GM19372 (cell line): ENCODE data around the gene CYTH1.

Source experiments
- ATAC-seq: cut with Tn5 transposase; IDR thresholded peaks from one replicate; pipeline ENCODE4 v1.9.1; 2021; ENCODE audit warnings: mild to moderate bottlenecking, low read depth, moderate library complexity; ENCODE audit not compliant: unreplicated experiment

Gene CYTH1

DNA sequence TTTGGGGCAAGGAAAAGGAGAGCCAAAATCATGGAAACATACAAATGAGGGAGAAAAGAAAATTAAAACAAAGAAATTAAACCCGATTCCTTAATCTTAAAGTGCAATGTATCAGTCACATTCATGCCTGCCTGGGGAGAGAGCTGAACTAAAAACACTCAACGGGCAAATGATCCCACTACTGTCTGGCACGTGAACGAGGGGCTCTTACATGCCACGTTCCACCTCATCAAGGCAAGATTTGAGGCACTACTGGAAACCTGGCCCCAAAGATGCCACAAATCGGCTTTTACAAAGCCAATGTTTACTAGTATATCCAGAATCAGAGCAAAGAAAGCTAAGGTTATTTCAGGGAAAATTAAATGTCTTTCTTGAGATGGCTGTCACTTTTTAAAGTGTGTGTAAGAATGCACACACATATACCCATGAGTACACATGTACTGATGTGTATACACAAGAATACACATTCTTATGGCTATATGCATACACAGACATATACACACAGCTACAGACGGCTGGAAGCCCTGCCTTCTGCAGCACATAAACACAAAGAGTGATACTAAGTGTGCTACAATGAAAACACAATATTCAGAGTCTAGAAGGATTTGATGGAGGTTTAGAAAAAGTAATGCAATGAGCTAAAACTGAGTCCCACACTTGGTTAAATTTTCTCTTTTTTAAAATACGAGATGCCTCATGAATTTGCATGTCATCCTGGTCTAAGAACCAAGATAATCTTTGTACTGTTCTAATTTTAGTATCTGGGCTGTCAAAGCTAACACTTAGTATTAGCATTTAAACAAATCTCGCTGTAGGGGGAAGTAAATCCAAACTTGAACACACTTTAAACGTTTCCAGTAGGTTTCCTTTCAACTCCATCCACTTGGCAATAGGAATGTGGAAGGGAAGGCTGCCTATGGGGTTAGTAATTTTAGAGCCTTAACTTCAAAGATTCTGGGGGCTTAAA, 85.8 kb downstream of the CYTH1 start:
- ATAC-seq, result no peak

DNA sequence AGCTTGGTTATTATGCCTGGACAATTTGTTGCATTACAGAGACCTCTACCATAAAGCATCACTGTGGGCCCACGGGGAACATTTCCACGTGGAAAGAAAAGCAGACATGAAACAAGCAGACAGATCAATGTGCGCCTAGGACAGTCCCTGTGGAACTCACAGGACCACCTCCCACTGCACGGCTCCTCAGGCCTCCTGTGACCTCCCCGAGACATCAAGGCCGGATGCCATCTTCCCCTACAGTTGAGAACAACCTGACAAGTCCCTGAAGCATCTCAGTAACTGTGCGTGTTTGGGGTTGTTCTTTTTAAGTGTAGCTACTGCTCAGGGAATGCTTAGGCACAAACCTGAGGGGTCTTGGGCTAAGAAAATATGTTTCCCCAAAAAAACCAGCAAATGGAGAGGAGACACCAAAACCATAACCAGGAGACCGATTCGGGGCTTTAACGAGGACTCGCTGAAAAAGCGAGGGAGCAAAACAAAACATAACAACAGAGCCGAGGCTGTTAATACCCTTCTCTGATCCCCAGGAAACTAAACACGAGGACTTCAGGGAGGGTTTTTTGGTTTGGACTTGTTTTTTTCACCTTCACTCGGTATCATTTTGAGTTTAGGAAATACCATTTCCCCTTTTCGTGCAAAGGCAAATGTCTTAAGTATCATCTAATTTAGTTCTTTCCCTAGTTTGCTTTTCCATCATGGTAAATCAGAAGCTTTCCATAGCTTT, 87.1 kb downstream of the CYTH1 start:
- ATAC-seq, result no peak

DNA sequence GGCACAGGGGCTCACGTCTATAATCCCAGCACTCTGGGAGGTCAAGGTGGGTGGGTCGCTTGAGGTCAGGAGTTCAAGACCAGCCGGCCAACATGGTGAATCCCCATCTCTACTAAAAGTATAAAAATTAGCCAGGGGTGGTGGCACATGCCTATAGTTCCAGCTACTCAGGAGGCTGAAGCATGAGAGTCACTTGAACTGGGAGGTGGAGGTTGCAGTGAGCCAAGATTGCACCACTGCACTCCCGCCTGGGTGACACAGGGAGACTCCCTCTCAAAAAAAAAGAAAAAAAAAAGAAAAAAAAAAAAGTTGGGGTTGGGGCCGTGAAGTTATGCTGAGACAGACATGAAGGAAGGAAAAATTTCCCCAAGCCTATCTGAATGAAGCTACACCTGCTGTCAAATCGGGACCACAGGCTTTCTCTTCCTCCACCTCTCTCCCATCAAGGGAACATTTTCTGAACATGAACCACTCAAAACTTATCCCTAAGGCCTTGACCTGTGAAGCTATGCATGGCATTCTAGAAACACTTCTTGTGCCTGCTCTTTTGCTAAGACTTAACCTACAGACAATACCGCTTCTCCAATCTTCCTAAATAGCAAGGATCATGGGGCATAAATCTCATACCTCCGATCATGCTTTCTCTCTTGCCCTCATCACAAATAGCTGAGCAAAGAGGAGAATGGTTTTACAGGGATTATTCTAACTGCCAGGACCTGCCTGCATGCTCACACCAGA, 88.6 kb downstream of the CYTH1 start:
- ATAC-seq, result no peak

DNA sequence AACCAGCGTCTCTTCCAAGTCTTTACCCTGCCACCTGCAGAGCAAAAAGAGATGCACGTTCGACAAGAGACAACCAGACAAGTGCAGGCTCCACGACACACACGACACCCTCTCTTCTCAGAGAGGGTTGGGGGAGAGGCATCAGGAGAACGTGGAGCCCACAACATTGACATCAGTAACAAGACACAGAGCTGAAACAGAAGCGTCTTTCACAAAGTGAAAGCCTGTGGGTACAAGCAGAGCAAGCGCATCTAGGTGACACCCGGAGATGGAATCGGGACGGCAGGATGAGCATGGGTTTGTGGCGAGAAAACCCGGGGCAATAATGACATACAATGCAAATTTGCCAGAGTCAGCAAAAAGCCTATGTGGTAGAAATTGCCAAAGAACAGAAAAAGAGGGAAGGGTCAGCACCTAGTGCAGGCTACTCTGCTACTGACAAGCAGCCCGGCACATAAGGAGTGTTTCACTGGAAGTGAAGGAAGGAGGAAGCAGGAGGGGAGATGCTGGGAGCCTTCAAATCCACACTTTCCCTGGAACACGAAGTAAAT, 89.5 kb downstream of the CYTH1 start:
- no peak for ATAC-seq

DNA sequence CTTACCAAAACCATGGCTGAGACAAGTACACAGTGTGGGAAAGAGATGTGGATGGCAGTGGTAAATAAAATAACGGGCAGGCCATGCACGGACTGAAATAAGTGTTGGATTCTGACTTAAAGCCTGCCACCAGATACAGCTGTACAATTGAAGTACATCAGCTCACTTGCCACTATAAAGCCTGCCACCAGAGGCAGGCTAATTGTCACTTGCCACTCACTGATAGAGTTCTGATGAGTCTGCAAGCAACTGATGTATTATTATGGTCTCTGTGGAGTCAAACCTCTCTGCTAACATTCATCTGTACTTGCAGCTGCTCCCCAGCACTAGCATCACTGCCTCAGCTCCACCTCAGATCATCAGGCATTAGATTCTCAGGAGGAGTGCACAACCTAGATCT, 93.0 kb downstream of the CYTH1 start:
- ATAC-seq, result no peak

DNA sequence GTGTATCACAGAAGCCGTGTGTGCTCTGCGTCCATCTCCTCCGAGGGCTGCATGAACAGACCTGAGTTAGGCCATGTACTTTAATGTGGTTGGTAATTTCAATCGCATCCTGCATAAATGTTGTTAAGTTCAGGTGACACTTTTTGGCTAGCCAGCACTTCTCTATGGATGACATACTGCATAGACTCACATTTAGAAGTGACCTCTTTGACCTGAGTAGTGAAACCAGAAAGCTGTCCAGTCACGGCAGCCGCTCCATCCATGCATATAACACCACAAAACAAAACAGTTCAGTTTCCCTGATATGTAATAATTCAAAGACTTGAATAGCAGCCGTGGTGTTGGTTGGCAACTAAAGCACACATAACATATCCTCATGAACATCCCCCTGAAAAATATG, 94.1 kb downstream of the CYTH1 start:
- ATAC-seq, result no peak

DNA sequence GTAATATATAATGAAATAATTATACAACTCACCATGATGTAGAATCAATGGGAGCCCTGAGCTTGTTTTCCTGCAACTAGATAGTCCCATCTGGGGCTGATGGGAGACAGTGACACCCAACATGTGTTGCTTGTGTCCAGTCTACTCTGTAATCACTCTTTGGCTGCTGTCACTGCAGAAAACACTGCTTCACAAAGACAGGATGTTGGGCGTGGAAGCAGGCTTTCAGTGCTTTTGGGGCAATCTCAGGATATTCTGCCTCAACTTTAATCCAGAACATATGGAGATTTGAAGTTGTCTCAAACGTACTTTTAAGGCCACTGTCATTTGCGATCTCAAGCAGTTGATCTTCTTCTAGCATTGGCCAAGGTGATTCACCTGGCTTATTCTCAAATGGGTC, 94.9 kb downstream of the CYTH1 start:
- ATAC-seq, result no peak

DNA sequence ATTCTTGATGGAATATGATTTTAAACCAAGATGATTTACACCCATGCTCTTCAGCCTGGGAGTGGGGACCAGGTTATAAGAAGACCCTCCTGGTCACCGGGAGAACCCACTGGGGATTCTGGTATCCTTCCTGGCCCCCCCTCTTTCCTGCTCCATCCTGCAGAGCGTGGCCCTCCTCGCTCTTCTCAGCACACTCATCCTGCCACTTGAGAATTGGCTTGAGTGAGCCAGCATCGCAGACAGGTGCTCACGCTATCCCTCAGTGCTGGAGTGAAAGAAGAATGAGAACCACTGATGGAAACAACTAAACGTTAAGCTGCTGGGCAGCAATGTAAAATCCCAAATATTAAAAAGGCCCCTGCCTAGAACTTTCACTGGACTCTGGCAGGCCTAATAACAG, 98.0 kb downstream of the CYTH1 start:
- no peak for ATAC-seq

DNA sequence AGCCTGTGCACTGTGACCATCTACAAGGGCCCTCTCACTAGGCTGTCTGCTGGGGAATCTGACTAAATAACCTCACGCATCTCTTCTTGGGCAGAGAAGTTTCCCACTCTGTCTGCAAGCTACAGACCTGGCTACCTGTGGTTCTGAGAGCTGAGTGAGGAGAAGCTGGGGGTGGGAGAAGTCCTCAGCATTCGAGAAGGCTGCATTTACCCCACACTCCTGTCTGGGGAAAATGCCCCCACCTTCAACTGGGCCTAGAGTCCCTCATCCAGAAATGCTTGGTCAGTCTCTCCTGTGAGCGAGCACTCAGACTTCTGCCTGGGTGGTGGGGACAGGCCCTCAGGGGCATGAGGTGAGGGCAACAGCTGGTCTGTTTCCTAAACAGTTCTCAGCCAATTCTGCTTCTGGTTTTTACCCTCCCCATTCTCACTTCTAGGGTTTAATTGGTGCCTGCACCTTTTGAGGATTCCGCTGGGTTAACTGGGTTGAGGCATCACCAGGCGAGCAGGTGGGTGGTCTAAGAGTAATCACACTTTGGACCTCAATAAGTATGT, 98.6 kb downstream of the CYTH1 start:
- ATAC-seq, result no peak

DNA sequence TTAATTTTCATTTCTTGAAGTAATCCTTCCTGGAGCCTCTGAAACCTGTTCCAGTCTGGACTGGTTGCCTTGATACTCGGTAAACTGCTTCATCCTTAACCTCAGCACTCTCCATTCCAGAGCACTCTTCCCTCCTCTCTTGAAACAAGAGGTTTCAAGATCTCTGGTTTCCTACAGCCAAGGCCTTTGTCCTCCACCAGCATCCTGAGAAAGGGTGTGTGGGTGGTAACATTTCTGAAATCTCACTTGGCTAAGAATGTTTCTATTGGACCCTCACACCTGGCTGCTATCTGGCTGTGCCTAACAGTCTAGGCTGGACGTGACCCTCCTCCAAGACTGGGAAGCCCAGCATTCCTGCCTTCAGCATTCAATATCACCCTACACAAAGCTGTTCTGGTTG, 99.7 kb downstream of the CYTH1 start:
- no peak for ATAC-seq

DNA sequence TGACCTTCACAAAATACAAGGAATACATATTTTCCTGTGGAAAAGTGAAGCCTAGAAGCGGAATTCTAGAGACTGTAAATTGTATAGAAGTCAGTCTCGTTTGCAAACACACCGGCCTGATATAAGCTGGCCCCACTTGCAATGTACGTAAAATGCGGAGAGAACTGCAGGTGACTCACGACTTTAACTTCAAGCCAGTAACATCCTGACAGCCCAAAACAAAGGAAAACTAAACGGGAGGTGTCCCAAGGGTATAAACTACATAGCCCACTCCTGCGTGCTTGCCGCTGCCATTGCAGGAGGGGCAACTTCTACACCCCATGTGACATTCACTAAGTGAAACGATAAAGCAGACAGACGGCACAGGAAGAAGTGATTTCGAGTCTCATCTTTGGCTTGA, 101.6 kb downstream of the CYTH1 start:
- no peak for ATAC-seq

DNA sequence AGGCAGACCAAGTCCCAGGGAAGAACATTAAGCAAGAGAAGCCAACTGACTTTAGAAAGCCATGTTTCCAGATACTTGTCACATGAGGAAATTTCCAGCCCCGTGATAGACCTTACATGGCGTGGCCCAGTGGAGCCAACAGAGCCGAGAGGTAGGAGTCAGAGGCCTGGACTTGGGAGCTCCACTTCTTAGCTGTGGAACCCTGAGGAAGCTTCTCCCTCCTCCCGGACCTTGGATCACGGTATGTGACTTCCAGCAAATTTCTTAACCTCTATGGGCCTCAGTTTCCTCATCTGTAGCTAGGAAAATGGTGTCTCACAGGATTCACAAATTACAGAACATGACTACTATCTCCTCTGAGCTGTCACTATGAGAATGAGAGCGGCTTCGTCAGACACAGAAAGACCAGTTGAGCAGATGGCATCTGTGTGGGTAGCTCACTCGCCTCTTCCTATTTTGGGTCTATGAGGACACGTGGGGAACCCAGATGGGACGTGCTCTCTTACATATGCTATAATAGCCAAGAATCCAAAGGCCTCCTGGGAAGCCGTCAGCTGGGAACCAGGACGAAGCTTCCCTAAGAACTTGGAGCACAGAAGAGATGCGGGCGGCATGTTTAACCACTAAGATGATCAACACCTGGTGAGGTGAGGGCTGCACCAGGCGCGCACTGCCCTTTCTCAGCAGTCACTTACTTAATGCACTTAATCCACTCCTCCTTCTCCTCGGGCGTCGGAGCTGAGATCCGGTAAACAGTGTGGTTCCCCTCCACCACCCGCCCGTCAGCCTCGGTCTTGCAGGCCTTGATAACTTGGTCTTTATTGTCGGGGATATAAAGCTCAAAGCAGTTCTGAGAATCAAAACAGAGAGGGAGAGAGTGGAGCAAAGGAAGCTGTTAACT, 102.3 kb downstream of the CYTH1 start:
- no peak for ATAC-seq

DNA sequence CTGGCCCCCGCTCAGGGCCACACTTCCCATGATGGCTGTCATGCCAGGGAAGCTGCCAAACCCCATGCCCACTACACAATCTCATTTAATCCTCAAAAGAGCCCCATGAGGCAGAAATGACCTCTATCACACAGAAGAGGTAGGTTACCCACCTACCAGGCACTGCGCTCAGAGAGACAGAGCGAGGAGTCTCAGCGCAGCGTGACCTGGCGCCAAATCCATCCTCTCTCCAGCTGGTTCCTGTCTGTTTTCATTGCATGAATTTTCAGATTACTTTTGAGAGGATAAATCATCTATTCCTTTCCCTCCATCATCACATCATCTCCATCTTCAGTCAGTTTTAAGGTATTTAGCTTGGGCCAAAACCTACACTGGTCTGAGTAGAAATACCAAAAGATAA, 103.4 kb downstream of the CYTH1 start:
- ATAC-seq, result no peak

DNA sequence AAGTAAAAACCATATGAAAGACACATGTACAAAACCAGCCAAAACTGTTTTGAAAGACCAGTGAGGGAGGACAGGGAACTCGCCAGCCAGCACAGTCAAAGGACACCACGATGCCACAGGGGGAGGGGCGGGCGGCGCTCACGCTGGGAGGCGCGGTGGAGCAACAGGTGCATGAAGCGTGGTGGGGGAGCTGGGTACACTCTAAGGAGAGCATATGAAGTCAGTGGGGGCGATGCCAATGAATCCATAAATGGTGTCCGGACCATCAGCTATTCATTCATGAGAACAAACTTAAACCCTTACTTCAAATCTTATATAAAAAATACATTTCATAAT, 103.9 kb downstream of the CYTH1 start:
- ATAC-seq, result no peak

DNA sequence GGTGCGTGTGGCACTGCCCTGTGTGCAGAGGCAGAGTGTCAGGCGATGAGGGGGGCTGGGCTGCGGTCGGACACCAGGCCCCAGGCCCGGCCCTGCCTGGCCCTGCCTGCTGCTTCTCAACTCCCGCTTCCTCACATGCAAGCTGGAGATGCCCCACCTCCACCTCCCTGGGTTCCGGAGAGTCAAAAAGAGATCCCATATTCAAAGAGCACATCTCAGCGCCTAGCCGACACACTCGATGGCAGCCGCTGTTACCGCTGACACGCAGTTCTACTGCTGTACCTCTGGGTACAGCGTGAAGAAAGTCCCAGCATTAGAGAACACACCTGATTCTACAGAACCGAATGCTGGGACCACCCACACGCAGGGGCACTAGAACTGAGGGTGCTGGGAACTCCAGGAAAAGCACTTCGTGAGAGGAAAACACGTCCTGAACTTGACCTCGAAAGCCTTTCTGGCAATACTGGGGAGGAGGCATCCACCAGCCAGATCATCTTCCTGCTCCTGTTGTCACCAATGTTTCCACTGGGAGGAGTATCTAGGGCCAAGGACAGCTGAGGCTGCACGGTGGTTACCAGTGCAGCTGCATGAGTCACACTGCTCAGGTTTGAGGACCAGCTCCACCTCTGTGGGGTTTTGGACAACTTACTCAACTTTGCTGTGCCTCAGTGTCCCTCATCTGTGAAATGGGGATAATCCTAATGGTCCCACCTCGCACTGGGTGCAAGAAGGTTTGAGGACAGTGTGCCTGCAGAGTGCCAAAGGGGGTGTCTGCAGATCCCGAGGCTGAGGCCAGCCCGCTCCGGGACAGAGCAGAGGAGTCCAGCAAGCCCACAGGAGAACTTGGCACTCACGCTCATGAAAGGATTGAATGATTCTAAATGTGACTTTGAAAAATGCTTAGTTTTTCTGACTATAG, 104.5 kb downstream of the CYTH1 start:
- ATAC-seq, result no peak

DNA sequence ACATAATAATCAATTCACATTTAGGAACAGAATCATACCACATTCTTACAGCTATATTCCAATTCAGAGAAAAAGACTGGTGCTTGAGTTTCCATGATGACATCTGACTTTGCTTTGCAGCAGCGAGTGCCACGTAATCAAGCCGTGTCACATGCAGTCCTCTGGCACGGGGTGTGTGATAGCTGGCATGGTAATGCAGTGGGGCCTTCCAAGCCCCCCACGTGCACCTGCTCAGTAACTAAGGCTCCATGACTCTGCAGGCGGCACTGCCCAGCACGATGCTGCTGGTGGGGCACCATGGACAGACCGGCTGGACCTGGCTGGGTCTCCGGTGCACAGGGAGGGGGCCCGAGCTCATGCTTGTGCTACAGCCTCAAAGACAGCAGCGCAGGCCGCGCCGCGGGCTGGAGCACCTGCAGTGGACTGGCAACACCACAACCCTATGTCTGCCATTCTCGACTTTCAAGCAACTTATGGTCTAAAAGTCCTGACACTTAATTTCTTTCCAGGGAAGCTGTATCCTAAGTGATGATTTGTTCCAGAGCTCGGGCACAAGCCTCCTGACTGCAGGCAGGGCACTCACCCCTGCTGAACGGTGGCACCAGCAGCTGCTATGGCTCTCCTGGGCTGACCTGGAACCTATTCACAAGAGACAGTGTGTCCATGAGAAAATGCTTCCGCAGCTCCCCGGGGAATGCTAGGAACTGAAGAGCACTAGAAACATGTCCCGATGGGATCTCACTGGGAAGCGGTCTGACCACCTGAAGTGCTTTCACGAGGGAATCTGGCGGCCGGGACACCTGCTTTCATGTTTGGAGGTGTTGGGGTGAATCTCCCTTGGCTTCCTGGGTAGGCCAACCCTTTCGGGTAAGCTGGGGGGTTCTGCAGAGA, 105.4 kb downstream of the CYTH1 start:
- ATAC-seq, result no peak

DNA sequence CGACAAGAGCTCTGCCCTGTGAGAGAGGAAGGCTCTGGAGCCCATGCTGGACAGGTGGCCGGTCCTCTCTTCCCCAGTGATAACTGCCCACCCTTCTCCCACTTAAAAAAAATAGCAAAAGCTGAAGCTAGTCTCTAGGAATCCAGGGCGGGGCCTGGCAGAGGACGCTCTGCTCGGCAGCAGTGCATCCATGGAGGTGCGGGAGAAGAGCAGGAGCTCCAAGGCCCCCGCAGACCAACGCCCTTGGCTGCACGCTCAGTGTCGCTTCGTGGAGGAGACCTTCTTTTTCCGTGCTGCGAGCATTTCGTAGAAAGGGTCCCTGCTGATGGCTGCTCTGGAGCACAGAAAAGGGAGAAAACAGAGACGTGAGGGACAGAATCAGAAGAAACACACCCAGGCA, 106.2 kb downstream of the CYTH1 start:
- ATAC-seq, result no peak

DNA sequence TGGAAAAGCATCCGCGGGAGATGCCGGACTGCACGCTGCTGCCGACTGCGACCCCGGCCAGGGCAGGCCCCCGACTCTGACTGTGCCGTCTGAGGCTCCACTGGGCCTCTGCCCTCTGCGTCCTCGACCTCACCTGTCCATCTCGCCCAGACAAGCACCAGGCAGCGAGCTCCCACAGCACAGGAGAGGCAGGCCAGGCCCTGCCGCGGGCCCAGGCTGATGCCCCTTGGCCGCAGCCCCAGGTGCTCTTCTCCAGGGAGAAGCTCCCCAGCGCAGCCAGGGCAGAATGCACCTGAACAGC, 106.8 kb downstream of the CYTH1 start:
- no peak for ATAC-seq
